ENCODE data around the gene KRTAP10-2.

The KRTAP10-2 gene

GRCh38 chr21:44539046-44539445, 12.3 kb downstream of the KRTAP10-2 start:
- H3K27me3 ChIP-seq (ENCODE audit: low read length): no peaks in the 10 kb centered on the region
- no peak overlapping the region for H3K9ac ChIP-seq (ENCODE audit: low read length)
- 0 out of 2 replicates have a peak, but pooled peaks cover 9% of the 10 kb centered on the region for H3K9me3 ChIP-seq (ENCODE audit: insufficient read depth, low read length)
- no peaks in the 10 kb centered on the region for H3K9me2 ChIP-seq (replicated peaks; ENCODE audit: insufficient read depth, low read length)
- TF ChIP-seq EZH2phosphoT487 (conservative IDR thresholded peaks at IDR 0.05; ENCODE audit: low read length): no peak
- no peak overlapping the region for H3K4me2 ChIP-seq (ENCODE audit: low read depth, low read length, poor library complexity, severe bottlenecking)
- H3K36me3 ChIP-seq (ENCODE audit: low read length): no peaks in the 10 kb centered on the region
- no peaks in the 10 kb centered on the region for H3F3A ChIP-seq (ENCODE audit: insufficient read depth)
- no peaks in the 10 kb centered on the region for H4K20me1 ChIP-seq (ENCODE audit: low read depth, low read length)
- no peaks in the 10 kb centered on the region for H3K79me2 ChIP-seq (ENCODE audit: insufficient read depth, low read length)
- no peak overlapping the region for H3K27ac ChIP-seq (ENCODE audit: low read depth, low read length)
- H3K4me3 ChIP-seq (ENCODE audit: insufficient read depth, low read length, poor library complexity, severe bottlenecking): no peak overlapping the region
- no peak overlapping the region for H2AFZ ChIP-seq (ENCODE audit: low read depth, low read length, severe bottlenecking)

- Histone ChIP-seq H3K9me2 (replicated peaks; ENCODE audit: insufficient read depth, low read length) (no peaks in the 10 kb centered on the region), H3K79me2 (ENCODE audit: insufficient read depth, low read length) (no peaks in the 10 kb centered on the region), H3K36me3 (ENCODE audit: low read length) (no peaks in the 10 kb centered on the region), H4K20me1 (ENCODE audit: low read depth, low read length) (no peaks in the 10 kb centered on the region), H3K9me3 (ENCODE audit: insufficient read depth, low read length) (0 out of 2 replicates have a peak, but pooled peaks cover 6% of the 10 kb centered on the region), H3K4me2 (ENCODE audit: low read depth, low read length, poor library complexity, severe bottlenecking) (no peak overlapping the region), H2AFZ (ENCODE audit: low read depth, low read length, severe bottlenecking) (no peak overlapping the region), H3K4me3 (ENCODE audit: insufficient read depth, low read length, poor library complexity, severe bottlenecking) (no peak overlapping the region), H3K27me3 (ENCODE audit: low read length) (no peaks in the 10 kb centered on the region), H3K9ac (ENCODE audit: low read length) (no peak overlapping the region), H3K27ac (ENCODE audit: low read depth, low read length) (no peak overlapping the region), H3F3A (ENCODE audit: insufficient read depth) (no peaks in the 10 kb centered on the region)
- TF ChIP-seq EZH2phosphoT487 (conservative IDR thresholded peaks at IDR 0.05; ENCODE audit: low read length) (no peak), CTCF (IDR thresholded peaks at IDR 0.05; ENCODE audit: insufficient read depth, low read length, poor library complexity, severe bottlenecking) (no peak)
Measured at GRCh38 chr21:44537930-44538911, 13.1 kb downstream of the KRTAP10-2 start.

- TF ChIP-seq EZH2phosphoT487 (conservative IDR thresholded peaks at IDR 0.05; ENCODE audit: low read length) (no peak), CTCF (IDR thresholded peaks at IDR 0.05; ENCODE audit: insufficient read depth, low read length, poor library complexity, severe bottlenecking) (no peak)
- Histone ChIP-seq H3K27me3 (ENCODE audit: low read length) (no peaks in the 10 kb centered on the region), H3K9me3 (ENCODE audit: insufficient read depth, low read length) (no peaks in the 10 kb centered on the region), H3K4me3 (ENCODE audit: insufficient read depth, low read length, poor library complexity, severe bottlenecking) (no peak overlapping the region), H3K4me2 (ENCODE audit: low read depth, low read length, poor library complexity, severe bottlenecking) (no peak overlapping the region), H3K79me2 (ENCODE audit: insufficient read depth, low read length) (no peaks in the 10 kb centered on the region), H3K27ac (ENCODE audit: low read depth, low read length) (no peak overlapping the region), H3F3A (ENCODE audit: insufficient read depth) (no peaks in the 10 kb centered on the region), H3K9me2 (replicated peaks; ENCODE audit: insufficient read depth, low read length) (no peaks in the 10 kb centered on the region), H2AFZ (ENCODE audit: low read depth, low read length, severe bottlenecking) (no peak overlapping the region), H4K20me1 (ENCODE audit: low read depth, low read length) (no peaks in the 10 kb centered on the region), H3K36me3 (ENCODE audit: low read length) (no peaks in the 10 kb centered on the region), H3K9ac (ENCODE audit: low read length) (no peak overlapping the region)
Measured at GRCh38 chr21:44535963-44536362, 15.3 kb downstream of the KRTAP10-2 start.

GRCh38 chr21:44534688-44535087, 16.6 kb downstream of the KRTAP10-2 start:
- no peaks in the 10 kb centered on the region for H3F3A ChIP-seq (ENCODE audit: insufficient read depth)
- no peak overlapping the region for H3K9ac ChIP-seq (ENCODE audit: low read length)
- H3K9me2 ChIP-seq (replicated peaks; ENCODE audit: insufficient read depth, low read length): no peaks in the 10 kb centered on the region
- no peak overlapping the region for H3K4me3 ChIP-seq (ENCODE audit: insufficient read depth, low read length, poor library complexity, severe bottlenecking)
- H3K27me3 ChIP-seq (ENCODE audit: low read length): no peaks in the 10 kb centered on the region
- H3K9me3 ChIP-seq (ENCODE audit: insufficient read depth, low read length): no peaks in the 10 kb centered on the region
- H2AFZ ChIP-seq (ENCODE audit: low read depth, low read length, severe bottlenecking): no peak overlapping the region
- H3K79me2 ChIP-seq (ENCODE audit: insufficient read depth, low read length): no peaks in the 10 kb centered on the region
- H4K20me1 ChIP-seq (ENCODE audit: low read depth, low read length): no peaks in the 10 kb centered on the region
- TF ChIP-seq EZH2phosphoT487 (conservative IDR thresholded peaks at IDR 0.05; ENCODE audit: low read length) (no peak), CTCF (IDR thresholded peaks at IDR 0.05; ENCODE audit: insufficient read depth, low read length, poor library complexity, severe bottlenecking) (no peak)
- H3K36me3 ChIP-seq (ENCODE audit: low read length): no peaks in the 10 kb centered on the region
- no peak overlapping the region for H3K4me2 ChIP-seq (ENCODE audit: low read depth, low read length, poor library complexity, severe bottlenecking)
- no peak overlapping the region for H3K27ac ChIP-seq (ENCODE audit: low read depth, low read length)
